Kidney (tissue), 14 donors: Measurements from ENCODE around the gene WDR31. TPM values are rescaled to one million over a fixed set of nuclear protein-coding genes. Genes with fewer than 3 reads are reported as not detected.

ENCODE experiments used
- DNase-seq, 5 donors: peaks; one replicate each; pipeline ENCODE4 v3.0.0-alpha.2; 2013 to 2020
- FAIRE-seq: peaks from 2 replicates; lab custom pipeline; 2012; peaks lifted over from hg19 to GRCh38; lab: Jason Lieb, UNC
- H3K27ac ChIP-seq, 2 donors: one replicate each; pipeline ENCODE4 v1.7.0; 2013; ENCODE audit warnings: low read depth in 2 of 2, low read length in 2 of 2, inconsistent platforms in 1 of 2
- H3K27me3 ChIP-seq: one replicate; pipeline ENCODE4 v1.7.1; 2013; ENCODE audit warnings: low read length, inconsistent platforms; ENCODE audit not compliant: control insufficient read depth, insufficient read depth
- H3K36me3 ChIP-seq, 3 donors: one replicate each; pipeline versions ENCODE4 v1.7.0 to v1.7.1; 2013; ENCODE audit warnings: low read length in 3 of 3, control low read depth in 1 of 3, inconsistent platforms in 1 of 3; ENCODE audit not compliant: insufficient read depth in 3 of 3, control insufficient read depth in 2 of 3
- H3K4me1 ChIP-seq, 3 donors: one replicate each; pipeline versions ENCODE4 v1.7.0 to v1.7.1; 2013; ENCODE audit warnings: low read length in 3 of 3, inconsistent platforms in 1 of 3, low read depth in 1 of 3; ENCODE audit not compliant: control insufficient read depth in 2 of 3, insufficient read depth in 2 of 3
- H3K4me3 ChIP-seq, 3 donors: one replicate each; pipeline versions ENCODE4 v1.7.0 to v1.8.1; 2013; ENCODE audit warnings: low read length in 3 of 3, control low read depth in 1 of 3, inconsistent platforms in 1 of 3
- H3K9ac ChIP-seq, 3 donors: one replicate each; pipeline versions ENCODE4 v1.7.0 to v1.7.1; 2013; ENCODE audit warnings: low read length in 3 of 3, control low read depth in 1 of 3, inconsistent platforms in 1 of 3
- H3K9me3 ChIP-seq, 3 donors: one replicate each; pipeline versions ENCODE4 v1.7.0 to v1.7.1; 2013; ENCODE audit warnings: low read length in 3 of 3, control low read depth in 1 of 3, inconsistent platforms in 1 of 3; ENCODE audit not compliant: control insufficient read depth in 2 of 3, insufficient read depth in 1 of 3
- intact Hi-C: fragments of 100-400 bp; cut with DNase I; formaldehyde crosslinking; loops from one replicate; pipeline ENCODE4 v1.11.1; 2022
- polyA plus RNA-seq: library from polyadenylated mRNA; stranded (reverse); fragments of 350-450 nt; fragmentation: Illumina TruSeq; extraction: RNeasy Lipid Tissue Mini Kit (QIAGEN cat#74804); gene quantifications from one replicate; pipeline ENCODE4 v1.2.3, GENCODE V29; 2014; ENCODE audit warnings: low read depth, low replicate concordance; ENCODE audit not compliant: insufficient read depth
- total RNA-seq: library from RNA; stranded (reverse); fragmentation: NEBNext Ultra II Directional; extraction: Animal tissue kit (Norgen Biotek cat#: 25700); gene quantifications from one replicate; pipeline ENCODE4 v1.2.1, GENCODE V29; 2021
- TF ChIP-seq, protein P1 (sequence below): IDR thresholded peaks from 3 replicates; pipeline ENCODE4 v1.5.1; 2012; ENCODE audit warnings: mild to moderate bottlenecking, moderate library complexity, borderline replicate concordance; ENCODE audit not compliant: insufficient read depth; ENCODE audit errors: extremely low read depth
- donor health status: control.
- donor health status: control.
- donor health status: control.
- donor health status: control.
- donor health status: control.
- donor health status: DM: yes; HTN: yes; CAD: no.
- donor health status: Normal renal cell carcinoma (clear cell type).

WDR31 gene
- total and polyA plus RNA-seq, 2 donors from 2014 or later = 3.1 to 8.7 TPM

DNA sequence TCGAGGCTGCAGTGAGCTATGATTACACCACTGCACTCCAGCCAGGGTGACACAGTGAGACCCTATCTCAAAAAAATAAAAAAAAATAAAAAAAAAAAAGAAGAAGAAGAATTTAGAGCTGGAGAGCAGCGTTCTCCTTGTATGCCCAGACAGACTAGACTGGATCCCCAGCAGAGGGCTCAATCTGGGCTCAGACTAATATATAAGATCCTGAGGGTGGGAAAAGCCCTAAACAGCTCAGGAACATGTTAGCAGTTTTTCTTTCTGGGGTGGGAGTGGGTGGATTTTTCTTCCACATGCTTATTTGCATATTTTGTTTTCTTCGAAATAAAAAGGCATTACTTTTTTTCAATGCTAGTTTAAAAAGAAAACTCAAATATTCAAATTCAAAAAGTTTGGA, 8.4 kb upstream of the WDR31 start:
- TF ChIP-seq, protein P1, sequence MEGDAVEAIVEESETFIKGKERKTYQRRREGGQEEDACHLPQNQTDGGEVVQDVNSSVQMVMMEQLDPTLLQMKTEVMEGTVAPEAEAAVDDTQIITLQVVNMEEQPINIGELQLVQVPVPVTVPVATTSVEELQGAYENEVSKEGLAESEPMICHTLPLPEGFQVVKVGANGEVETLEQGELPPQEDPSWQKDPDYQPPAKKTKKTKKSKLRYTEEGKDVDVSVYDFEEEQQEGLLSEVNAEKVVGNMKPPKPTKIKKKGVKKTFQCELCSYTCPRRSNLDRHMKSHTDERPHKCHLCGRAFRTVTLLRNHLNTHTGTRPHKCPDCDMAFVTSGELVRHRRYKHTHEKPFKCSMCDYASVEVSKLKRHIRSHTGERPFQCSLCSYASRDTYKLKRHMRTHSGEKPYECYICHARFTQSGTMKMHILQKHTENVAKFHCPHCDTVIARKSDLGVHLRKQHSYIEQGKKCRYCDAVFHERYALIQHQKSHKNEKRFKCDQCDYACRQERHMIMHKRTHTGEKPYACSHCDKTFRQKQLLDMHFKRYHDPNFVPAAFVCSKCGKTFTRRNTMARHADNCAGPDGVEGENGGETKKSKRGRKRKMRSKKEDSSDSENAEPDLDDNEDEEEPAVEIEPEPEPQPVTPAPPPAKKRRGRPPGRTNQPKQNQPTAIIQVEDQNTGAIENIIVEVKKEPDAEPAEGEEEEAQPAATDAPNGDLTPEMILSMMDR = no peak
- DNase-seq (no peak), FAIRE-seq (no peak)
- no peaks in the 10 kb centered on the region for H3K9me3 ChIP-seq
- H3K4me1 ChIP-seq = peaks cover 0 to 6% (median 4%) of the 10 kb centered on the region in 3 donors
- H3K4me3 ChIP-seq = no peak overlapping the region
- H3K27ac ChIP-seq = no peak overlapping the region
- H3K9ac ChIP-seq = no peak overlapping the region
- peaks cover 19% of the 10 kb centered on the region for H3K27me3 ChIP-seq
- H3K36me3 ChIP-seq = no peaks in the 10 kb centered on the region
- intact Hi-C loops = no loop called here

DNA sequence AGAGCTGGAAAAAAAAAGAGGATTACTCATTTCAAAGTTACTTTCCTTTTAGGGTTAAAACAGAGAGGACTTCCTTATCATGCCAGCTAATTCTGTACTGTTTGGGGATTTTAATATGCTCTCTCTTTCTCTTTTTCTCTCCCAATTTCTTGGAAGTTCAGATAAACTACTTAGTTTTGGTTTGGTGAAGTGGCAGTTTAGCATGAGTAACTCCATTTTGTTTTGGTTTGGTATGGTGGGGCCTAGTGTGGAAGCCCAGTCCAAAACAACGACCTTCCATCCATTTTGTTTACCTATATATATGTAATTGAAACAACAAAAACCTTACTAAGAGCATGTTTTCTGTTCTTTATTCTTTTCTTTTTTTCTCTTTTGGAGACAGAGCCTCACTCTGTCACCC, 5.6 kb upstream of the WDR31 start:
- DNase-seq = no peak
- Histone ChIP-seq H3K36me3 (no peaks in the 10 kb centered on the region), H3K27ac (no peak overlapping the region), H3K9ac (no peak overlapping the region), H3K27me3 (peaks cover 12% of the 10 kb centered on the region), H3K4me3 (no peak overlapping the region), H3K9me3 (no peaks in the 10 kb centered on the region), H3K4me1 (peaks cover 0 to 6% (median 4%) of the 10 kb centered on the region in 3 donors)
- FAIRE-seq = no peak
- TF ChIP-seq, protein P1 = no peak
- intact Hi-C loops = no loop called here

DNA sequence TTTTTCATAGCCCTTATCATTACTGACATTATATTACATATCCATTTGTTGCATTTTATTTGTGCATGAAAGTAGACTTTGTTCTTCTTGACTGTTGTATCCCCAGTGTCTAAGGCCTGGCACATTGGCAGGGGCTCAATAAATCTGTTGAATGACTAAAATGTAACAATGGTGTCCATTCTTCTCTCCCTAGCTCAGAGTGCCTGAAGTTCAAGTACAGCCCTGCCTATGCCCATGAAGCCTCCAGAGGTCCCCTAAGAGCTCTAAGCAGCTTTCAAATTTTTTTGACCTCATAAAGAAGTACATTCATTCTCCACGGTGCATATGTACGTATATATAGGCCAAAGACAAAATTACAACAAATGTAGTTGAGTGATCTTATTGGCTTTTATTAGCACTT, 5.1 kb upstream of the WDR31 start:
- Histone ChIP-seq H3K27me3 (peaks cover 9% of the 10 kb centered on the region), H3K9ac (no peak overlapping the region), H3K27ac (no peak overlapping the region)

More for the DNA sequence above, 5.1 kb upstream of the WDR31 start:
- Histone ChIP-seq H3K4me3 (no peak overlapping the region), H3K4me1 (peaks cover 0 to 4% (median 4%) of the 10 kb centered on the region in 3 donors), H3K9me3 (no peaks in the 10 kb centered on the region), H3K36me3 (no peaks in the 10 kb centered on the region)
- no peak for DNase-seq
- TF ChIP-seq, protein P1 = no peak
- intact Hi-C loops = no loop called here
- no peak for FAIRE-seq
